NB4 (cell line): ENCODE measurements around the gene ZNF581.

ENCODE experiments used
- DNase-seq: peaks from one replicate; pipeline ENCODE4 v3.0.0; 2010; ENCODE audit warnings: low read depth
- H3K4me3 ChIP-seq: one replicate; pipeline ENCODE4 v1.5.1; 2011; ENCODE audit warnings: mild to moderate bottlenecking, low read depth, low read length, moderate library complexity
- MYC ChIP-seq: IDR thresholded peaks from 2 replicates; pipeline ENCODE4 v1.6.1; 2011; ENCODE audit warnings: low read depth, low read length
- POLR2A ChIP-seq: IDR thresholded peaks from 2 replicates; pipeline ENCODE4 v1.6.1; 2011; ENCODE audit warnings: mild to moderate bottlenecking; ENCODE audit not compliant: insufficient read length; ENCODE audit errors: extremely low read depth
- TF ChIP-seq, protein P1 (sequence below): IDR thresholded peaks from 2 replicates; pipeline ENCODE4 v1.6.1; 2011; ENCODE audit warnings: low read depth, low read length
- TF ChIP-seq, protein P2 (sequence below): IDR thresholded peaks from one replicate; pipeline ENCODE4 v1.5.1; 2012; ENCODE audit warnings: low read depth, low read length

The ZNF581 gene

DNA sequence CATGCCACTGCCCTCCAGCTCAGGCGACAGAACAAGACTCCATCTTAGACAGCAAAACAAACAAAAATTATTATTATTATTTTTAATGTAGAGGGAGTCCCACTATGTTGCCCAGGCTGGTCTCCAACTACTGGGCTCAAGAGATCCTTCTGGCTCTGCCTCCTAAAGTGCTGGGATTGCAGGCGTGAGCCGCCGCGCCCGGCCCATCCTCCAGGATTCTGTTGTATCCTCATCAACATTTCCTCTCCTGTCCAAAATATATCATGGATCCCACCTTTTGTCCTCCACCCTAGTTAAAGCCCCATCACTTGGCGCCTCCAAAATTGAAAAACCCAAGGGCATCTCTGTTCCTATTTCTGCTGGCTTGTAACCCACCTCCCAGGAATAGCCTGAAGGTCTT, 20.3 kb upstream of the ZNF581 start:
- no peak overlapping the region for H3K4me3 ChIP-seq
- DNase-seq = no peak

DNA sequence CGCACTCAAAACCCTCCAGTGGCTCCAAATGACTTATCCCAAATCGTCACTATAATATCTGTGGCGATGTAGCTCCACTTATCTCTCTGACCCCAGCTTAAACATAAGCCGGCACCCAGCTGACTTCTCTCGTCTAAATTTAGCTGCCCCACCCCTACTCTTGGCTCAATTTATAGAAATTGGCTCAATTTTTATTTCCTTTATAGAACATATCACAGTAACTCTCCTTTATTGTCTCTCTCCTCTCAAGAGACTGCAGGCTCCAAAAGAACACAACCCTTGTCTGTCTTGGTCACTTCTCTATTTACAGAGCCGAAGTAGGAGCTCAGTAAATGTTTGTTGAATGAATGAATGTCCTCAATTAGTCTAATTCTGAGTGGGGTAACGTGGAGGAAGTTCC, 19.9 kb upstream of the ZNF581 start:
- no peak for DNase-seq
- TF ChIP-seq POLR2A (no peak), MYC (no peak)
- TF ChIP-seq, protein P1, sequence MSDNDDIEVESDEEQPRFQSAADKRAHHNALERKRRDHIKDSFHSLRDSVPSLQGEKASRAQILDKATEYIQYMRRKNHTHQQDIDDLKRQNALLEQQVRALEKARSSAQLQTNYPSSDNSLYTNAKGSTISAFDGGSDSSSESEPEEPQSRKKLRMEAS = no peak
- TF ChIP-seq, protein P2, sequence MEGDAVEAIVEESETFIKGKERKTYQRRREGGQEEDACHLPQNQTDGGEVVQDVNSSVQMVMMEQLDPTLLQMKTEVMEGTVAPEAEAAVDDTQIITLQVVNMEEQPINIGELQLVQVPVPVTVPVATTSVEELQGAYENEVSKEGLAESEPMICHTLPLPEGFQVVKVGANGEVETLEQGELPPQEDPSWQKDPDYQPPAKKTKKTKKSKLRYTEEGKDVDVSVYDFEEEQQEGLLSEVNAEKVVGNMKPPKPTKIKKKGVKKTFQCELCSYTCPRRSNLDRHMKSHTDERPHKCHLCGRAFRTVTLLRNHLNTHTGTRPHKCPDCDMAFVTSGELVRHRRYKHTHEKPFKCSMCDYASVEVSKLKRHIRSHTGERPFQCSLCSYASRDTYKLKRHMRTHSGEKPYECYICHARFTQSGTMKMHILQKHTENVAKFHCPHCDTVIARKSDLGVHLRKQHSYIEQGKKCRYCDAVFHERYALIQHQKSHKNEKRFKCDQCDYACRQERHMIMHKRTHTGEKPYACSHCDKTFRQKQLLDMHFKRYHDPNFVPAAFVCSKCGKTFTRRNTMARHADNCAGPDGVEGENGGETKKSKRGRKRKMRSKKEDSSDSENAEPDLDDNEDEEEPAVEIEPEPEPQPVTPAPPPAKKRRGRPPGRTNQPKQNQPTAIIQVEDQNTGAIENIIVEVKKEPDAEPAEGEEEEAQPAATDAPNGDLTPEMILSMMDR = no peak
- H3K4me3 ChIP-seq = peak overlapping the region; percentile 38

More for the DNA sequence above, 20.3 kb upstream of the ZNF581 start:
- TF ChIP-seq, protein P2 = no peak
- no peak for TF ChIP-seq MYC
- TF ChIP-seq POLR2A = no peak
- TF ChIP-seq, protein P1 = no peak

DNA sequence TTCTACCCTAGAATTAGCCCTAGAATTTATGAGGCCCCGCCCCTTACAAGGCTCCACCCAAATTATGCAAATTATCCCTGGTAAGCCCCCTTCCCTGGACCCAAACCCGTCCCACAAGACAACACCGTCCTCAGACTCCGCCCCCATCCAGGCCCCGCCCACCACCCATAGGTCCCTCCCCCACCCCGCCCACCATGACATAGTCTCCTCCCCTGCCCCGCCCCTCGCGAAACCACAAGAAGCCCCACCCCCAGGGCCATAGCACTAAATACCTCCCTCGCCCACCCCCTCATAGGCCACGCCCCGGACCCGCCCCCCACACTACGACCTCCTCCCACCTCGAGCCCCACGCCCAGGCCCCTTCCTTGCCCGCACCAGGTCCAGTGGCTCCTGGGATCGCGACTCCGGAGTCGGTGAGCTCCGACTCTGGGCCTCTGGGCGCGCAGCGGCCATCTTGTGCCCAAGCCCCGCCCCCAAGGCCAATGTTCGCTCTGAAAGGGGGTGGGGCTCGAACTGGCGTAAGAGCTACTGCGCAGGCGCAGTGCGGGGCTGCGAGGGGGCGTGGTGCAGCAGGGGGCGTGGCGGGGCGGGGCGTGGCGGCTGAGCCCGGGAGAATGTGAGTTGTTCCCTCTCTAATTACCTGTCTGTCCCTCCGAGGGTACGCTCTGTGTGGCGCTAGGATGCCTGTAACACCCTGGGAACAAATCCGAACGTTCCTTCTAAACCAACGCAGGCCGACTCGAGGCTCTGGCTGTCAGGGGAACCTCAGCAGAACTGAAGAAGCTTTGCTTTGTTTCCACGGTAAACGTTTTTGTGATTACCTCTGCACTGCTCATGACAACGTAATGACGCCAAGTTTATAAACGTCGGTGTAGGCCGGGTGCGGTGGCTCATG, 19.1 kb upstream of the ZNF581 start, which contains the start of gene ZNF784:
Gene ZNF784, minus strand, starts transcription at position 458 of the 895 bp plus-strand sequence. Its CDS starts 5 bp downstream, at position 453.
- TF ChIP-seq, protein P2 = no peak
- TF ChIP-seq MYC (no peak), POLR2A (peak; percentile 44)
- TF ChIP-seq, protein P1 = no peak
- H3K4me3 ChIP-seq = peak within 1 kb of the TSS; percentile 51
- DNase-seq = peak; percentile 86

DNA sequence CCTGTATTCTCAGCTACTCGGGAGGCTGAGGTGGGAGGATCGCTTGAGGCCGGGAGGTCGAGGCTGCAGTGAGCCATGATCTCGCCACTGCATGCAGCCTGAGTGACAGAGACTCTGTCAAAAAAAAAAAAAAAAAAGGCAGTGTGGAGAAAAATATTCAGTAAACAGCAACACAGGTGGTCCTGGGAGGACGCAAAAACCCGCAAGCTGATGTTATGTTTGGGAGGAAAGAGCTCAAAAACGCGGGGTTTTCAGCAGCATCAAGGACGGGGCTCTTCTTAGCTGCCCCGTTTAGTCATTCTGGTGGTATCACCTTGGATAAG, 18.5 kb upstream of the ZNF581 start:
- DNase-seq = no peak
- peak overlapping the region; percentile 51 for H3K4me3 ChIP-seq
- TF ChIP-seq, protein P1 = no peak
- TF ChIP-seq, protein P2 = no peak
- TF ChIP-seq MYC (no peak), POLR2A (no peak)

DNA sequence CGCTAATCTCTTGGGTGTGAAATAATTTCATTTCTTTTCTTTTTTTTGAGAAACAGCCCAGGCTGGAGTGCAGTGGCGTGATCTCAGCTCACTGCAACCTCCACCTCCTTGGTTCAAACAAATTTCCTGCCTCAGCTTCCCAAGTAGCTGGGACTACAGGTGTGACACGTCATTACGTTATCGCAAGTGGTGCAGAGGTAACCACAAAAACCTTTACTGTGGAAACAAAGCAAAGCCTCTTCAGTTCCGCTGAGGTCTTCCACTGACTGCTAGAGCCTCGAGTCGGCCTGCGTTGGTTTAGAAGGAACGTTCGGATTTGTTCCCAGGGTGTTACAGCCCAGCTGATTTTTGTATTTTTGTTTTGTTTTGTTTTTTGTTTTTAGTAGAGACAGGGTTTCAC, 17.1 kb upstream of the ZNF581 start:
- no peak for DNase-seq
- H3K4me3 ChIP-seq = no peak overlapping the region
- no peak for TF ChIP-seq MYC
- TF ChIP-seq, protein P1 = no peak
- TF ChIP-seq POLR2A = no peak
- TF ChIP-seq, protein P2 = no peak
